CD4-positive, CD25-positive, alpha-beta regulatory T cell (primary cell): ENCODE measurements around the gene LRSAM1. TPM values are rescaled to one million over a fixed set of nuclear protein-coding genes. Genes with fewer than 3 reads are reported as not detected.

Experiments
- ATAC-seq, 2 donors: fragments of 150-1000 bp; cut with Tn5 transposase; one replicate each; pipeline ENCODE4 v1.10.0; 2021; ENCODE audit warnings: low read depth in 2 of 2, moderate number of reproducible peaks in 2 of 2, moderate library complexity in 1 of 2
- DNase-seq, 3 donors: peaks; one replicate each; pipeline versions ENCODE4 v3.0.0 to v3.0.0-alpha.2; 2012 to 2022; ENCODE audit warnings: mixed read lengths in 1 of 3
- H3K27ac ChIP-seq: one replicate; pipeline ENCODE4 v1.7.0; 2013; ENCODE audit warnings: mild to moderate bottlenecking, low read length; ENCODE audit not compliant: insufficient read depth, poor library complexity, severe bottlenecking
- H3K27me3 ChIP-seq: one replicate; pipeline ENCODE4 v1.7.0; 2013; ENCODE audit warnings: low read length; ENCODE audit not compliant: control insufficient read depth, insufficient read depth
- H3K36me3 ChIP-seq: one replicate; pipeline ENCODE4 v1.7.0; 2013; ENCODE audit warnings: mild to moderate bottlenecking, low read length, moderate library complexity; ENCODE audit not compliant: control insufficient read depth, insufficient read depth
- H3K4me1 ChIP-seq: 2 replicates; pipeline ENCODE4 v1.7.0; 2013; ENCODE audit warnings: mild to moderate bottlenecking, low read length; ENCODE audit not compliant: insufficient read depth, control insufficient read depth, poor library complexity, severe bottlenecking
- H3K4me3 ChIP-seq: one replicate; pipeline ENCODE4 v1.7.0; 2013; ENCODE audit warnings: low read depth, mild to moderate bottlenecking, low read length, moderate library complexity
- H3K9me3 ChIP-seq, 2 experiments: 1 replicate in 1 of 2; 2 replicates in 1 of 2; pipeline ENCODE4 v1.7.0; 2013; ENCODE audit warnings: low read length in 2 of 2, mild to moderate bottlenecking in 1 of 2, moderate library complexity in 1 of 2; ENCODE audit not compliant: control insufficient read depth in 2 of 2
- H3K27ac Mint-ChIP-seq, 3 donors: one replicate each; pipeline ENCODE4 v1.8.0; 2020 to 2022; ENCODE audit warnings: mild to moderate bottlenecking in 3 of 3, mixed read lengths in 3 of 3, moderate library complexity in 2 of 3
- H3K27me3 Mint-ChIP-seq: one replicate; pipeline ENCODE4 v1.8.0; 2022; ENCODE audit warnings: mild to moderate bottlenecking, mixed read lengths
- H3K36me3 Mint-ChIP-seq: one replicate; pipeline ENCODE4 v1.8.0; 2020; ENCODE audit warnings: mixed read lengths
- H3K4me1 Mint-ChIP-seq, 4 donors: one replicate each; pipeline ENCODE4 v1.8.0; 2020 to 2022; ENCODE audit warnings: mixed read lengths in 4 of 4, mild to moderate bottlenecking in 1 of 4
- H3K4me3 Mint-ChIP-seq, 4 donors: one replicate each; pipeline ENCODE4 v1.8.0; 2020 to 2022; ENCODE audit warnings: mild to moderate bottlenecking in 4 of 4, mixed read lengths in 4 of 4, moderate library complexity in 3 of 4
- H3K9me3 Mint-ChIP-seq, 7 donors: one replicate each; pipeline ENCODE4 v1.8.0; 2020 to 2022; ENCODE audit warnings: mixed read lengths in 7 of 7, mild to moderate bottlenecking in 3 of 7, moderate library complexity in 2 of 7
- polyA plus RNA-seq, 4 donors: library from polyadenylated mRNA; unstranded; fragments of 300-500 nt; fragmentation: Illumina TruSeq; gene quantifications; one replicate each; pipeline ENCODE4 v1.2.3, GENCODE V29; 2021
- total RNA-seq: library from RNA; stranded (reverse); gene quantifications from one replicate; pipeline ENCODE4 v1.2.3, GENCODE V29; 2022

The LRSAM1 gene
- total RNA-seq (24.0 TPM), polyA plus RNA-seq (1 to 10 TPM; 3.9 to 7.2 (median 5.2) TPM)

DNA sequence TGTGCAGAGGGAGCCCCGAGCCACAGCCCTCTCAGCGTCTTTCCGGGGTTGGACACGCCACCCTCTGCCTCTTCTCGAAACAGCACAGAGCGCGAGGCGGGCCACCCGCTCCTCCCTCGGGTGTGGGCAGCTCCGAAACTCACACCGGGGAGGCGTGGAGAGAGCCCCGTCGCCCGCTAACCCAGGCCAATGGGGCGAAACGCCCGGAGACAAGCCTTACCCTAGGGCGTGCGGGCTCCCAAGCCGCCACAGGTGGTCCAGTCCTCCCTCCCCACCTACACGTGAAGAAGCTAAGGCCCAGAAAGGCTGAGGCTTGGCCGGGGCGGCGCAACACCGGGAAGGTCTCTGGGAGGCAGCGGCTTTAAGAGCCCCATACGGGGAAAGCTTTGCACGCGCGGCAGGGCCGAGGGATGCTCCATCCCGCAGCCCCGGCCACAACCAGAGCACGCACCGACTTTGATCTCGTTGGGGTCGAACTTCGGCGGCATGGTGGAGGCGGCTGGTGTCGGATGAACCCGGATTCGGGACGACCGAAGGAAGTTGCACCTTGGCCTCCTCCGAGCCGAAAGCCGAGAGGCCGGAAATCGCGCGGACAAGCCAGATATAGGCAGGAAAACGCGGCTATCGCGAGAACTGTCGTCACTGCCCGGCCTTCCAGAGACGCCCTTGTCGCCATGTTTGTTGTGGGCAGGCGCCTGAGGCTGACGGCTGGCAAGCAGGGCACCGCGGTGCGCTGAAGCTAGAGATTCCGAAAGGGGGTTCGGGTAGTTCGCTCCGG lies at the start of gene LRSAM1, which contains the start of gene RPL12:
TSS of gene LRSAM1 (plus strand) at position 681 of the 778 bp plus-strand sequence. CDS start 3,018 bp downstream, outside the sequence.
TSS of gene RPL12 (minus strand) at position 577 of the 778 bp plus-strand sequence. CDS start at position 488, 89 bp downstream.
- H3K4me1 ChIP-seq = peaks cover 33% of the 10 kb centered on the region
- H3K4me3 ChIP-seq = peak within 1 kb of the TSS; percentile 83
- Mint-ChIP-seq H3K4me1 (peaks cover 7 to 56% (median 38%) of the 10 kb centered on the region in 4 donors), H3K27ac (peak within 1 kb of the TSS; percentile 96 to 97 (median 96)), H3K9me3 (no peaks in the 10 kb centered on the region), H3K27me3 (peaks cover 6% of the 10 kb centered on the region), H3K4me3 (peak within 1 kb of the TSS; percentile 96 to 100 (median 98)), H3K36me3 (peaks cover 41% of the 10 kb centered on the region)
- ATAC-seq (peak; percentile 80), DNase-seq (peak; percentile 95 to 98 (median 96))
- H3K27me3 ChIP-seq = no peaks in the 10 kb centered on the region
- H3K27ac ChIP-seq = peak within 1 kb of the TSS; percentile 88
- no peaks in the 10 kb centered on the region for H3K9me3 ChIP-seq
- H3K36me3 ChIP-seq = peaks cover 40% of the 10 kb centered on the region

DNA sequence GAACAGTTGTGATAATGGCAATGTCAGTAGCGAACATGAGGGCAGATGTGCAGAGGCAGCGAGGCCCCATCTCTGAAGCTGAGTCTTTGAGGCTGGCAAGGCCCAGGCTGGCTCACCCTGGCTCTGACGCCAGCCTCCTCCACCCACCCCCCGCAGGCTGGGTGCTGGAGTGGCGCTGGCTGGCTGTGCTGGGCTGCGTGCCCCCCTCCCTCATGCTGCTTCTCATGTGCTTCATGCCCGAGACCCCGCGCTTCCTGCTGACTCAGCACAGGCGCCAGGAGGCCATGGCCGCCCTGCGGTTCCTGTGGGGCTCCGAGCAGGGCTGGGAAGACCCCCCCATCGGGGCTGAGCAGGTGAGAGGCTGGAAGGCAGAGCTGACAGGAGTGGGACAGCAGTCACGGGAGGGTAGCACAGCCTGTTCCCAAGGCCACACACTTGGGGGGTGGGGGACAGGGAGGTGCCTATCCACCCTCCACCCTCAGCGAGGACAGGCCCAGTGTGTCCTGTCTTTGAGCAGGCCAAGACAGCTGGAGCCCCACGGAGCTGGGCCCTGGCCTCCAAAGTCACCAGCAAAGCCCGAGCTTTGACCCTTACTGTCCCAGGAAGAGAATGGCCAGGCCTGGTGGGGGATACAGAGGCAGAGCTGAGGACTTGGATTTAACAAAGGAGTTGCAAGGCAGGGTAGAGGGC lies 48.8 kb upstream of the LRSAM1 start:
- Mint-ChIP-seq H3K27me3 (peaks cover 26% of the 10 kb centered on the region), H3K4me3 (peak overlapping the region in 1 of 4 donors; percentile 75), H3K4me1 (peaks cover 0 to 13% (median 3%) of the 10 kb centered on the region in 4 donors), H3K27ac (no peak overlapping the region), H3K36me3 (no peaks in the 10 kb centered on the region), H3K9me3 (peaks cover 0 to 1% (median 0%) of the 10 kb centered on the region in 7 donors)
- ATAC-seq (no peak), DNase-seq (no peak)
- Histone ChIP-seq H3K27ac (no peak overlapping the region), H3K36me3 (no peaks in the 10 kb centered on the region), H3K9me3 (no peaks in the 10 kb centered on the region), H3K27me3 (peaks cover 2% of the 10 kb centered on the region), H3K4me1 (peaks cover 12% of the 10 kb centered on the region), H3K4me3 (no peak overlapping the region)

DNA sequence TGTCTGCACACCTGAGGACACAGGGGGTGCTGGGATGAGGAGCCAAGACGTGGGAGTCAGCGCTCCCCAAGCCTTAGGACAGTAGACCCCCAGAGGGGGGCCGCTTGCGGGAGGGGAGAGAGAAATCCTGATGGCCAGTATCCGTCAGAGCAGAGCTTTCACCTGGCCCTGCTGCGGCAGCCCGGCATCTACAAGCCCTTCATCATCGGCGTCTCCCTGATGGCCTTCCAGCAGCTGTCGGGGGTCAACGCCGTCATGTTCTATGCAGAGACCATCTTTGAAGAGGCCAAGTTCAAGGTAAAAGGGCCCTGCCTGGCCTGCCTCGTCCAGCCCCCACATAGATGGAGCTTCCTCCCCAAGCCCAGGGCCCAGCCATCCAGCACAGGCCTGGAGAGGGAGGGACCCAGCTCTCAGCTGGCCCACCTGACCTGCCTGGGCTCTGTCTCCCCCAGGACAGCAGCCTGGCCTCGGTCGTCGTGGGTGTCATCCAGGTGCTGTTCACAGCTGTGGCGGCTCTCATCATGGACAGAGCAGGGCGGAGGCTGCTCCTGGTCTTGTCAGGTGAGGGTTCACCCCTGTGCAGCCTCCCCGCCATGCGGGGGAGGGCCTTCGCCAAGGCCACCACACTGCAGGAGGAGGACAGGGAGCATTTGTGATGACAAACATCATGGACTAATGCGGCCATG lies 47.7 kb upstream of the LRSAM1 start:
- Histone ChIP-seq H3K27me3 (peaks cover 2% of the 10 kb centered on the region), H3K27ac (no peak overlapping the region), H3K4me1 (peaks cover under 1% of the 10 kb centered on the region), H3K36me3 (no peaks in the 10 kb centered on the region), H3K4me3 (no peak overlapping the region), H3K9me3 (no peaks in the 10 kb centered on the region)
- H3K36me3 Mint-ChIP-seq = no peaks in the 10 kb centered on the region
- no peak overlapping the region for H3K27ac Mint-ChIP-seq
- H3K4me1 Mint-ChIP-seq = peaks cover 0 to 5% (median under 1%) of the 10 kb centered on the region in 4 donors
- no peak for DNase-seq
- ATAC-seq = no peak
- H3K4me3 Mint-ChIP-seq = no peak overlapping the region
- H3K9me3 Mint-ChIP-seq = peaks cover 0 to 1% (median 0%) of the 10 kb centered on the region in 7 donors
- H3K27me3 Mint-ChIP-seq = peaks cover 19% of the 10 kb centered on the region

DNA sequence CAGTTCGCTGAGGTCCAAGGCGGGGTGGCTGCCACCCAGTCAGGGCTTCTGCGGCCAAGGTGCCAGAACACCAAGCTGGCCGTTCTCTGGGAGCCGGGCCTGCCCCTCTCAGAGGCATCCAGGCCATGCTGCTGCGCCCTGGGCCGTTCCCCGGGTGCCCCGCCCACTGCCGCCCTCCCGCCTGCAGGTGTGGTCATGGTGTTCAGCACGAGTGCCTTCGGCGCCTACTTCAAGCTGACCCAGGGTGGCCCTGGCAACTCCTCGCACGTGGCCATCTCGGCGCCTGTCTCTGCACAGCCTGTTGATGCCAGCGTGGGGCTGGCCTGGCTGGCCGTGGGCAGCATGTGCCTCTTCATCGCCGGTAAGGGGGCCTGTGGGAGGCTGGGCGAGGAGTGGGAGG lies 46.7 kb upstream of the LRSAM1 start:
- Mint-ChIP-seq H3K27me3 (peaks cover 13% of the 10 kb centered on the region), H3K4me3 (no peak overlapping the region), H3K4me1 (peaks cover 0 to 2% (median 0%) of the 10 kb centered on the region in 4 donors), H3K27ac (no peak overlapping the region), H3K9me3 (peaks cover 0 to 1% (median 0%) of the 10 kb centered on the region in 7 donors), H3K36me3 (no peaks in the 10 kb centered on the region)
- H3K27ac ChIP-seq = no peak overlapping the region
- no peak overlapping the region for H3K4me3 ChIP-seq
- DNase-seq = no peak
- H3K27me3 ChIP-seq = peaks cover 2% of the 10 kb centered on the region
- no peaks in the 10 kb centered on the region for H3K9me3 ChIP-seq
- H3K4me1 ChIP-seq = no peaks in the 10 kb centered on the region
- ATAC-seq = peak in 1 of 2 donors; percentile 13
- no peaks in the 10 kb centered on the region for H3K36me3 ChIP-seq

DNA sequence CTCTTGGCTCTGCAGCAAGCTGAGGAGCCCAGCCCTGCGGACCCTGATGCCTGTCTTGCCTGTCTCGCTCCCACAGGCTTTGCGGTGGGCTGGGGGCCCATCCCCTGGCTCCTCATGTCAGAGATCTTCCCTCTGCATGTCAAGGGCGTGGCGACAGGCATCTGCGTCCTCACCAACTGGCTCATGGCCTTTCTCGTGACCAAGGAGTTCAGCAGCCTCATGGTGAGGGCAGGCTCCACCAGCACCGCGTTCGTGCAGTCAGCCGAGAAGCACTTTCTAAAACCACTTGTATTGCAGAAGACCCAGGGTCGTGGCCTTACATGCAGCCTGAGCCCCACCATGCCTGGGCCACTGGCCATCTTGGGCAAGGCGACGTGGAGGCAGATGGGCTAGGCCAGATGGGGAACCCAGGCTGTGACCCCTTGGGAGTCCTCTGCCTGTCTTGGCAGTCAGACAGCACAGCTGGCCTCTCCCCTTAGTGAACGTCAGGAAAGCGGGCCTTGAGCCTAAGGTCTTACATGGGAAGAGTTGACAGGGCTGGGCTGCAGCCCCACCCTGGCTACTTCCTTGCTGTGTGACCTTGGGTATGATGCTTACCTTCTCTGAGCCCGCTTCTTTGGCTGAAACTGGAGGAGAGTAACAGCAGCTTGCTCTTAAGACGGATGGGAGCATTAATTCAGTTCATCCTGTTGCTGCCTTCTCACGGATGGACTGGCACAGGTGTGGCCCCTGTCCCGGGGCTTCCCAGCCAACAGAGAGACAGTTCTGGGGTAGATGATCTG lies 45.8 kb upstream of the LRSAM1 start:
- H3K4me1 Mint-ChIP-seq = no peaks in the 10 kb centered on the region
- no peak overlapping the region for H3K4me3 ChIP-seq
- H3K27me3 ChIP-seq = no peaks in the 10 kb centered on the region
- no peak overlapping the region for H3K4me3 Mint-ChIP-seq
- DNase-seq (no peak), ATAC-seq (no peak)
- H3K27me3 Mint-ChIP-seq = peaks cover 13% of the 10 kb centered on the region
- no peaks in the 10 kb centered on the region for H3K9me3 ChIP-seq
- H3K36me3 ChIP-seq = no peaks in the 10 kb centered on the region
- H3K27ac ChIP-seq = no peak overlapping the region
- no peaks in the 10 kb centered on the region for H3K36me3 Mint-ChIP-seq
- H3K4me1 ChIP-seq = no peaks in the 10 kb centered on the region
- peaks cover 0 to 1% (median 0%) of the 10 kb centered on the region in 7 donors for H3K9me3 Mint-ChIP-seq
- H3K27ac Mint-ChIP-seq = no peak overlapping the region

DNA sequence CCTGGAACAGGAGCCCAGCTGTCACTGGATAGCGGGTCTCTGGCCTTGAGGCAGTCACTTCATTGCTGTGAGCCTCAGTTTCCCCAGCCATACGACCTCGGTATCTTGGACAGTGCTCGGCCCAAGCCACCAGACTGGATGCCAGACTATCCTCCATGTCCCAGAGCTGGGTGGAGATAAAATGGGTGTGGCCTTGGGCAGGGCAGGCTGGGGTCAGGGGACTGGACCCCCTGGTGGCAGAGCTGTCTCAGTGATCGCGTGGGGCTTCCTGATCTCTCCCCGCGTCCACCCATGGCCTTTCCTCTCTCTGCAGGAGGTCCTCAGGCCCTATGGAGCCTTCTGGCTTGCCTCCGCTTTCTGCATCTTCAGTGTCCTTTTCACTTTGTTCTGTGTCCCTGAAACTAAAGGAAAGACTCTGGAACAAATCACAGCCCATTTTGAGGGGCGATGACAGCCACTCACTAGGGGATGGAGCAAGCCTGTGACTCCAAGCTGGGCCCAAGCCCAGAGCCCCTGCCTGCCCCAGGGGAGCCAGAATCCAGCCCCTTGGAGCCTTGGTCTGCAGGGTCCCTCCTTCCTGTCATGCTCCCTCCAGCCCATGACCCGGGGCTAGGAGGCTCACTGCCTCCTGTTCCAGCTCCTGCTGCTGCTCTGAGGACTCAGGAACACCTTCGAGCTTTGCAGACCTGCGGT lies 44.4 kb upstream of the LRSAM1 start:
- H3K9me3 Mint-ChIP-seq = peaks cover 0 to 1% (median 0%) of the 10 kb centered on the region in 7 donors
- Histone ChIP-seq H3K4me3 (no peak overlapping the region), H3K36me3 (no peaks in the 10 kb centered on the region), H3K27me3 (no peaks in the 10 kb centered on the region), H3K27ac (no peak overlapping the region), H3K9me3 (no peaks in the 10 kb centered on the region), H3K4me1 (no peaks in the 10 kb centered on the region)
- H3K4me3 Mint-ChIP-seq = no peak overlapping the region
- H3K27ac Mint-ChIP-seq = no peak overlapping the region
- H3K36me3 Mint-ChIP-seq = no peaks in the 10 kb centered on the region
- H3K27me3 Mint-ChIP-seq = peaks cover 13% of the 10 kb centered on the region
- DNase-seq (no peak), ATAC-seq (no peak)
- peaks cover 0 to 5% (median 0%) of the 10 kb centered on the region in 4 donors for H3K4me1 Mint-ChIP-seq
